ENCODE data around the gene RPL27. TPM values are rescaled to one million over a fixed set of nuclear protein-coding genes. Genes with fewer than 3 reads are reported as not detected.
A peak's percentile ranks its signal among the peaks of the same experiment; 100 is the strongest.

The RPL27 gene
- total RNA-seq, 1 donor from 2014 or later: 1,045 TPM

GRCh38 chr17:43020789-43021740, 22.8 kb downstream of the RPL27 start:
- Mint-ChIP-seq H3K27ac (ENCODE audit: unreplicated experiment) (peak overlapping the region; percentile 78), H3K4me1 (peaks cover 47% of the 10 kb centered on the region), H3K9me3 (no peaks in the 10 kb centered on the region), H3K4me3 (peak overlapping the region; percentile 91), H3K36me3 (ENCODE audit: low read depth) (peaks cover 2% of the 10 kb centered on the region), H3K27me3 (ENCODE audit: low read depth) (peaks cover 3% of the 10 kb centered on the region)
- no peak for TF ChIP-seq CTCF (conservative IDR thresholded peaks at IDR 0.05)
- DNase-seq (ENCODE audit: low read depth, low spot score): no peak

GRCh38 chr17:43021741-43022512, 23.7 kb downstream of the RPL27 start, which contains the start of gene VAT1:
Gene VAT1 (minus strand): TSS chr17:43022385. CDS start chr17:43022322, 63 bp downstream.
- Mint-ChIP-seq H3K4me1 (peaks cover 52% of the 10 kb centered on the region), H3K4me3 (peak within 1 kb of the TSS; percentile 91), H3K27ac (ENCODE audit: unreplicated experiment) (peak within 1 kb of the TSS; percentile 94), H3K36me3 (ENCODE audit: low read depth) (peaks cover 2% of the 10 kb centered on the region), H3K9me3 (no peaks in the 10 kb centered on the region), H3K27me3 (ENCODE audit: low read depth) (peaks cover 3% of the 10 kb centered on the region)
- no peak for TF ChIP-seq CTCF (conservative IDR thresholded peaks at IDR 0.05)
- DNase-seq (ENCODE audit: low read depth, low spot score): peak; percentile 70

GRCh38 chr17:43024407-43025289, 26.4 kb downstream of the RPL27 start, which contains the start of gene RND2:
Gene RND2 (plus strand): TSS chr17:43025231. CDS start chr17:43025348, 117 bp downstream.
- peak; percentile 81 for DNase-seq (ENCODE audit: low read depth, low spot score)
- Mint-ChIP-seq H3K4me1 (peaks cover 49% of the 10 kb centered on the region), H3K36me3 (ENCODE audit: low read depth) (no peaks in the 10 kb centered on the region), H3K9me3 (no peaks in the 10 kb centered on the region), H3K27me3 (ENCODE audit: low read depth) (peaks cover 3% of the 10 kb centered on the region), H3K27ac (ENCODE audit: unreplicated experiment) (peak within 1 kb of the TSS; percentile 96), H3K4me3 (peak within 1 kb of the TSS; percentile 95)
- peak; percentile 71 for TF ChIP-seq CTCF (conservative IDR thresholded peaks at IDR 0.05)

- Mint-ChIP-seq H3K27me3 (ENCODE audit: low read depth) (peaks cover 3% of the 10 kb centered on the region), H3K4me1 (peaks cover 46% of the 10 kb centered on the region), H3K4me3 (peak overlapping the region; percentile 95), H3K36me3 (ENCODE audit: low read depth) (no peaks in the 10 kb centered on the region), H3K9me3 (no peaks in the 10 kb centered on the region), H3K27ac (ENCODE audit: unreplicated experiment) (peak overlapping the region; percentile 62)
- DNase-seq (ENCODE audit: low read depth, low spot score): no peak
- no peak for TF ChIP-seq CTCF (conservative IDR thresholded peaks at IDR 0.05)
These were observed 27.1 kb downstream of the RPL27 start for GRCh38 chr17:43025290-43025657.
